T-helper 2 cell (primary cell): ENCODE results near the gene SNAPIN.

Experiments used
- DNase-seq, 5 experiments: peaks; one replicate each; pipeline versions ENCODE4 v3.0.0 to v3.0.0-alpha.2; 2012 to 2022
- total RNA-seq, 2 donors: gene quantifications; one replicate each; lab custom pipeline; 2026; lab: John Stamatoyannopoulos, UW

SNAPIN gene
- total RNA-seq: 9.0 to 13.6 reads per million in 2 donors

GRCh38 chr1:153658400-153659174 is at the start of gene SNAPIN:
Gene SNAPIN, plus strand, starts transcription at chr1:153658703. Its CDS starts 41 bp downstream, at chr1:153658744.
- peak; percentile 74 to 94 (median 83) for DNase-seq

DNA sequence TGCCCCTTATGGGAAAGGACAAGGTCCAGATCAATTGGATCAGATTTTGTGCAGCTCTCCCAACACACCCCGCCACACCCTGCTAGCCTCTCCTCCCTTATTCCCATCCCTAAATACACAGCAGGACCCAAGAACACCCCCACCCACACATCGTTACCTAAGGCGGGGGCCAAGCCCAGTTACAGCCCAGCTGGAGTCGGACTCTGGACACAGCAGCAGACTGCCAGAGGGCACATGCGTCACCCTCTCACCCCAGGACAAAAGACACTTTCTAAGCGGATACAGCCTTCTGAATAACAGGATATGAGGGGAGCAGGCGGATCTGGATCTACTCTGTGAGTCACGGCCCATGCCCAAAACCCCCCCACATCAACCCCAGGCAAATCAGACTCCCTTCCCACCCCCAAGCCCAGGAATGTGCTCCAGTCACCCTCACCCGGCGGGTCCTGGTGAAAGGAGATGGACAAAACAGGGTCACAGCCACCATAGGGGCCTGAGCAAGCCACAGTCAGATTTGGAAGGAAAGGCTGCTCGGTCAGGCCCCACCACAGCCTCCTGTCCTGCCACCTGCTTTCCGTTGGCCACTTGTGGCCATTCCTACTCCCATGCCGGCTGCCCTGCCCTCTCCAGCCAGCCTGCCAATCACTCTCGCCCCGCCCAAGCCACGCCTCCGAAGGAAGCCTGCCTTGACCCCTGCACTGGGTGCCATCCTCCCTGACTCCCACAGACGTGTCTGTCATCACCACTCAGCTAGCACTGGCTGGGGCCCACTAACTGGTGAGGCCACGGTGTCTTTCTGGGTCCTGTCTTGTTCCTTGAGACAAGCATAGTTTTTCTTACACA is 49.5 kb upstream of the SNAPIN start:
- no peak for DNase-seq

- no peak for DNase-seq
Observed at GRCh38 chr1:153609585-153609907, 49.0 kb upstream of the SNAPIN start.

DNA sequence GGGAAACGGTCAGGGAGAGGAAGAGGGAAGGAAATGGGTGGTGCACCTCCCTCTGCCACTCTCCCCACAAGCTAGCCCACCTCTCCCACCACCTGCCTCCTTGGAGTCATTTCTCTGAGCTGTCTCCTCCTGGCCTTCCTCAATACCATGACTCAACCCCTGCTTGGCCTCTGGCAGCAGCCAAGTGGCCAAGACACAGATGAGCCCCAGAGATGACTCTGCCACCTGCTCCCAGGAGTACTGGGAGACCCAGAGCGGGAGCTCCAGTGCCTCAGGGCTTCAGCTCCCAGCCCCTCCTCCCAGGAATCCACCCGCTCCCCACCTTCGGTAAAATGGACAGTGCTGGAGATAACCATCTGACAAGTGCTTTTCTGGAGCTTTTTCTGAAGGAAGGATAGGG is 48.2 kb upstream of the SNAPIN start:
- DNase-seq: no peak

- no peak for DNase-seq
Observed at GRCh38 chr1:153610811-153611301, 47.6 kb upstream of the SNAPIN start.

DNA sequence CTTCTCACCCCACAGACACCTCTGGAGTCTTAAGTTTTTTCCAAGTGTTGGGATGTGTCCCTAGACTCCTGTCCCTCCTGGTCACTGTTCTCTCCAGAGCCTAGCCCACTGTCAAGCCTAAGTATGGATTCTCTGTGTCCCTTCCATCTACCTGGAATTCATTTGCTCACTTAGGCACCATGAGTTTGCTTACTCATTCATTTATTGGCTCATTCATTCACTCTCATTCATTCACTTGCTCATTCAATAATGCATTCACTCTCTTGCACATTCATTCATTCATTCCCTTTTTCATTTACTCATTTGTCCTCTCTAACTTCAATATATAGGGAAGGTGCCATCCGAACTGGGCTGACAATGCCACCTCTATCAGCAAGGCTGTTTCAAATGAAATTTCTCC is 47.1 kb upstream of the SNAPIN start:
- DNase-seq: no peak

DNA sequence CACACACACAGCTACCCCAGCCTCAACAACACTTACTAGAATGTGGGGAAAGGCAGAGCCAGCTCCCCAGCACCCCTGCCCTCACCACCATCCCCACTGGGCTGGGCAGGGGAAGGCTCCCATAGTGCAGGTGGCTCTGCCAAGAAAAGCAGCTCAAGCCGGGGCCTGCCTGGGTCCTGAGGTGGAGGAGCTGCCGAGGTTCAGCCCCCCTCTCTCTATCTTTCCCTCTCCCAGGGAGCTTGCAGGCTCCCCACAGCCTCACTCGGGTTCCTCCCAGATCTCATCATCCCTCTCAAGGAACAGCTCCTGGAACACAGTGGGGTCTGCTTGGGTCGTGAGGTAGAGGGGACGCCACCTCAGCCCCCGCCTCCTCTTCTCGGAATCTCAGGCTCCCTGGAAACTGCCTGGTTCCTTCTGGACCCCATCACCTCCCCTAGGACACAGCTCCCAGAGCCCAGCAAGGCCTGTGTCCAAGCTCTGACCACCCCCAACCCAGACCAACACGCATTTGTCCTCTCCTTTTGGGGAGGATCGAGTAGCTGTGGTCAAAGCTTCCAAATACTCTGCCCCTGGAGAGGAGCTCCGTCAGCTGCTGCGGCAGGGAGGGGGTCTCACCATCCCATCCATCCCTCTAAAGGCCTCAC is 46.3 kb upstream of the SNAPIN start:
- no peak for DNase-seq

GRCh38 chr1:153612755-153613331 is 45.7 kb upstream of the SNAPIN start, which contains the start of gene S100A16:
Gene S100A16, minus strand, starts transcription at chr1:153613137. Its CDS starts 4,986 bp downstream, at chr1:153608151.
- no peak for DNase-seq

- no peak for DNase-seq
Observed at GRCh38 chr1:153613406-153613805, 45.1 kb upstream of the SNAPIN start.

GRCh38 chr1:153614189-153614900 is 44.2 kb upstream of the SNAPIN start:
- DNase-seq: no peak

DNA sequence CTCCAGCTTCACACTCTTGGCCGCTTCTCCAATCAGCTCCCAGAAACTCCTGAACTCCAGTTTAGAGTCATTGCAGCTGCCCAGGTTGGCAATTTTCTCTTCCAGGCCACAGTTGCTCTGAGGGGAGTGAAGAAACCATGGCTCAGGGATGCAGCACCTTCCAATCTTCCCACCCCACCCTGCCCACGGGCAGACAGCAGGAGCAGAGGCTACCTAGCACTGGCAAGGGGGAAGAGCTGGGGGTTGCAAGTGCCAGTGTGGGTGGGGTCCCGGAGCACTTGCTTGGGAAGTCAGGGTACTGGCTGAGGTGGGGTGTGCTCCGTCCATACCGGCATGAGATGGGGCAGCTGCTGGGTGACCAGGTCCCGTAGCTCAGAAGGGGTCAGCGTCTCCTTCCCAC is 43.6 kb upstream of the SNAPIN start:
- DNase-seq: no peak

- DNase-seq: no peak
Observed at GRCh38 chr1:153615406-153615805, 43.1 kb upstream of the SNAPIN start.

DNA sequence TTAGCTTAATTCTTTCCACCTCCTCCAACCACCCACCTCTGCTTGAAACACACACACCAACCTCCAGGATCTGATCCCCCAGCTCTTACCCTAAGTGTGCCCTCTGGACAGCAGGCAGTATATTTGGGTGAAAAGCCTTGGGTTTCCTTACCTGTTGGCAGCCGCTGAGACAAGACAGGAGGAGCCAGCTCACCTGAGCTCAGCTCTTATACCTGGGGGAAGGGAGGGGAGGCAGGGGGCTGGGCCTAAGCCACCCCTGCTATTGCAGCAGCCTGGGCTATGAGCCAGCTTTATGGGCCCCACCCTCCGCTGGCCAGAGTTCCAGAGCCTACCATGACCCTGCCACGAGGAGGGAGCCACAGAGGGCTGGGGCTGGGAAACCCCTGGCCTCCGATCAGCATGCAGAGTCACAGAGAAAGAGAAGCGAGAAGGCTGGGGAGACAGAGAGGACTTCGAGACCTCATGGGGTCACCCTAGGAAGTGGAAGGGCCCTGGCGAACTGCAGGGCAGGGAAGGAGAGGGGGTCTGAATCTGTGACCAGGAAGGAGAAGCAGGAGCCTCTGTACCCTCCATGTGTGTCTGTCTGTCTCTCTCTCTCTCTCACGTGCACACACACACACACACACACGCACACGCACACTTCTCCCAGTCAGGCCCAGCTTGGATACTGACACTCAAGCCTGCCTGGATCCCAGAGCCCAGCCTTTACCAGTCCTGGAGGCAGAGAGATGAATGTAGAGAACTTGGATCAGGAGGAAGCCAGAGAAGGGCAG is 42.2 kb upstream of the SNAPIN start, which contains the start of gene S100A14:
Gene S100A14 (minus strand): TSS at position 182 of the 773 bp plus-strand sequence. CDS start 467 bp downstream, outside the sequence.
- DNase-seq: no peak

DNA sequence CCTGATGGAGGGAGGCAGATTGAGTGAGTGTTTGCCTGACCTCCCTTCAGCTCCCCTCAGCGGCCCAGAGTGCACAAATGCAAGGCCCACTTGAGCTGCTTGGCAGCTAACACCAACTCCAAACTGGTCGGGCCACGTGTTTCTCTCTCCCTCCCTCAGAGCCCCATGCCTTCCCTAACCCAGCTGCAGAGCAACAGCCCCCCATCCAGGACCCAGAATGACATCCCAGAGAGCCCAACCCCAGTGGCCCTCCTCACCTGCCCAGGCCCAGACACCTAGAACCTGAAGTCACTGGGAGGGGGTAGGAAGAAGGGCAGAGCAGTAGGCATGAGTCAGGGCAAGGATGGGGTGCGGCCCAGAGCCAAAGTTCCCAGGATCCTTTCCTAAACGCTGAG is 41.6 kb upstream of the SNAPIN start:
- no peak for DNase-seq

DNA sequence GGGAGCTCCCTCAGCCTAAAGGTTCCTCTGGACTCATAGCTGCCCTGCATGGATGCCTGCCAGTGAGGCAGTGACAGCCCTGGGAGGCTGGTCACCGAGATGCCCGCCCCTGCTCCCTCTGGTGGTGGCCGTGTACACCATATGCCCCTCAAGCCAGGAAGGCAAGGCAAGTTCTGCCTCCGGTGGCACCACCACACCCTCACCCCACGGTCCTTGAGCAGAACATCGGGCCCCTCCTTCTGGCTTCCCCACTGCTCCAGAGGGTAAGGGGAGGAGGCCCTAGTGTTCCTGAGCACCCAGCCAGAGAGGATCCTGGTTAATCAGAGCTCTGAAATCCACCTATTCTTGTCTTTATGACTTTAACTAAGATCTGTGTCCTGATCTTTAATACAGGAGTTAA is 40.8 kb upstream of the SNAPIN start:
- DNase-seq: peak in 3 of 5 experiments; percentile 34 to 69 (median 47)

- DNase-seq: no peak
Observed at GRCh38 chr1:153619171-153619570, 39.3 kb upstream of the SNAPIN start.

DNA sequence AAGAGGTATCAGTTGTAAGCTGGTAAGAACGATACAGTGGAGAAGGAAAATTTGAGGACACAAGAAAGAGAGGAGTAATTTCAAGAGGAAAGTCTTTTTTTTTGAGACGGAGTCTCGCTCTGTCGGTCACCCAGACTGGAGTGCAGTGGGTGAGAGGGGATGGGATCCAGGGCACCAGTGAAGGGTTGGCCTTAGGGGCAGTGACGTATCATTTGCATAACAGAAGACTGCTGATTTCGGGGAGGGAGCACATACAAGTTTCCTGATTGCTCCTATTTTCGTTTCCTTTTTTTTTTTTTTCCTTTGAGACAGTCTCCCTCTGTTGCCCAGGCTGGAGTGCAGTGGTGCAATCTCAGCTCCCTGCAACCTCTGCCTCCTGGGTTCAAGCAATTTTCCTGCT is 35.4 kb upstream of the SNAPIN start:
- DNase-seq: no peak

- DNase-seq: no peak
Observed at GRCh38 chr1:153624965-153625611, 33.4 kb upstream of the SNAPIN start.

DNA sequence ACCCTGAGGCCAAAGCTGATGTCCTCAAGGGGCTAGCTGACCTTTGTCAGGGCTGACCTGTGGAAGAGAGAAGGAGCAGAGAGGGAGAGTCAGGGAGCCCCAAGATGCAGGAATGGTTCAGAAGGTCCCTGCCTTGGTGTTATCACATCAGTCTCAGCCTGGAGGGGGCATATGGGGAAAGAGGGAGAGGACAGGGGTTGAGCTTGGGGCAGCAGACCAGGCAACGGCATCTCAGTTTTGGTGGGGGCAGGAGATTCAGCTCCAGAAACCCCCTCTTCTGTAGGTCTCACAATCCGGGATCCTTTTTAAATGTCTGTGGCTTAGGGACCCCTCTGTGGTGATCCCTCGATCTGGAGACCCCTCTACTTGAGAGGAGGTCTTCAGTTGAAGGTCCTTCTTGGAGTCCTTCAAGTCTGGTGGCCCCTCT is 32.0 kb upstream of the SNAPIN start:
- DNase-seq: no peak

GRCh38 chr1:153626904-153627714 is 31.4 kb upstream of the SNAPIN start, which contains the start of gene S100A13:
Gene S100A13, minus strand, starts transcription at chr1:153627505. Its CDS starts 1,033 bp downstream, at chr1:153626472.
- DNase-seq: peak in 1 of 5 experiments; percentile 26
